Liver (tissue), 9 donors: ENCODE results near the gene SPACDR. TPM values are rescaled to one million over a fixed set of nuclear protein-coding genes. Genes with fewer than 3 reads are reported as not detected.

Experiments
- DNase-seq: peaks from one replicate; pipeline ENCODE4 v3.0.0-alpha.2; 2017; ENCODE audit warnings: low spot score
- H3K27ac ChIP-seq, 2 donors: one replicate each; pipeline ENCODE4 v1.7.0; 2013; ENCODE audit warnings: inconsistent platforms in 2 of 2, low read length in 2 of 2, control low read depth in 1 of 2, low read depth in 1 of 2, mild to moderate bottlenecking in 1 of 2
- H3K27me3 ChIP-seq, 4 donors: one replicate each; pipeline versions ENCODE4 v1.6.1 to v1.7.0; 2013; ENCODE audit warnings: low read length in 3 of 4, inconsistent platforms in 1 of 4, mild to moderate bottlenecking in 1 of 4, moderate library complexity in 1 of 4; ENCODE audit not compliant: control insufficient read depth in 4 of 4, insufficient read depth in 4 of 4
- H3K36me3 ChIP-seq, 4 donors: one replicate each; pipeline versions ENCODE4 v1.6.1 to v1.7.0; 2013; ENCODE audit warnings: low read length in 3 of 4, mild to moderate bottlenecking in 3 of 4, low read depth in 1 of 4, moderate library complexity in 1 of 4; ENCODE audit not compliant: control insufficient read depth in 4 of 4, insufficient read depth in 3 of 4
- H3K4me1 ChIP-seq, 4 donors: one replicate each; pipeline versions ENCODE4 v1.6.1 to v1.7.0; 2013; ENCODE audit warnings: low read length in 3 of 4, mild to moderate bottlenecking in 3 of 4, moderate library complexity in 1 of 4; ENCODE audit not compliant: control insufficient read depth in 4 of 4, insufficient read depth in 4 of 4
- H3K4me3 ChIP-seq, 3 donors: one replicate each; pipeline versions ENCODE4 v1.6.1 to v1.7.0; 2013; ENCODE audit warnings: low read length in 3 of 3, control low read depth in 1 of 3, low read depth in 1 of 3, mild to moderate bottlenecking in 1 of 3
- H3K9ac ChIP-seq, 2 donors: one replicate each; pipeline ENCODE4 v1.7.0; 2013; ENCODE audit warnings: low read length in 2 of 2, mild to moderate bottlenecking in 2 of 2, moderate library complexity in 2 of 2, control low read depth in 1 of 2, low read depth in 1 of 2
- H3K9me3 ChIP-seq, 4 donors: one replicate each; pipeline versions ENCODE4 v1.6.1 to v1.7.0; 2013; ENCODE audit warnings: low read length in 3 of 4; ENCODE audit not compliant: control insufficient read depth in 4 of 4
- ATF3 ChIP-seq: IDR thresholded peaks from 2 replicates; pipeline ENCODE4 v1.6.1; 2016; ENCODE audit warnings: antibody characterized with exemption
- CTCF ChIP-seq: fragments of 150-350 bp; IDR thresholded peaks from 2 replicates; pipeline ENCODE4 v1.5.1; 2017; ENCODE audit warnings: improper control_type of control experiment, low read depth, low read length; ENCODE audit not compliant: missing input control
- EGR1 ChIP-seq, 2 donors: IDR thresholded peaks; 2 replicates each; pipeline ENCODE4 v1.6.1; 2016 to 2018; ENCODE audit warnings: antibody characterized with exemption in 2 of 2, low read depth in 2 of 2
- FOXA1 ChIP-seq: IDR thresholded peaks from 2 replicates; pipeline ENCODE4 v1.6.1; 2016; ENCODE audit warnings: antibody characterized with exemption
- FOXA2 ChIP-seq: IDR thresholded peaks from 2 replicates; pipeline ENCODE4 v1.6.1; 2016; ENCODE audit warnings: antibody characterized with exemption
- GABPA ChIP-seq, 2 donors: IDR thresholded peaks in 1 of 2; conservative IDR thresholded peaks in 1 of 2; 2 replicates each; pipeline ENCODE4 v1.6.1; 2016; ENCODE audit warnings: antibody characterized with exemption in 2 of 2, mild to moderate bottlenecking in 1 of 2, moderate library complexity in 1 of 2
- HNF4A ChIP-seq, 2 donors: conservative IDR thresholded peaks; 2 replicates each; pipeline ENCODE4 v1.6.1; 2016; ENCODE audit warnings: antibody characterized with exemption in 2 of 2, mild to moderate bottlenecking in 2 of 2
- HNF4G ChIP-seq: IDR thresholded peaks from 2 replicates; pipeline ENCODE4 v1.6.1; 2016; ENCODE audit warnings: antibody characterized with exemption
- JUND ChIP-seq, 2 donors: IDR thresholded peaks; 2 replicates each; pipeline ENCODE4 v1.6.1; 2016; ENCODE audit warnings: antibody characterized with exemption in 2 of 2
- MAX ChIP-seq: IDR thresholded peaks from 2 replicates; pipeline ENCODE4 v1.6.1; 2016; ENCODE audit warnings: antibody characterized with exemption
- NR2F2 ChIP-seq: IDR thresholded peaks from 2 replicates; pipeline ENCODE4 v1.6.1; 2016; ENCODE audit warnings: antibody characterized with exemption
- RAD21 ChIP-seq, 2 donors: IDR thresholded peaks; 2 replicates each; pipeline ENCODE4 v1.6.1; 2016; ENCODE audit warnings: antibody characterized with exemption in 2 of 2, mild to moderate bottlenecking in 2 of 2
- RXRA ChIP-seq, 2 donors: IDR thresholded peaks; 2 replicates each; pipeline ENCODE4 v1.6.1; 2017 to 2018; ENCODE audit warnings: antibody characterized with exemption in 2 of 2, mild to moderate bottlenecking in 1 of 2
- SP1 ChIP-seq: IDR thresholded peaks from 2 replicates; pipeline ENCODE4 v1.6.1; 2018; ENCODE audit warnings: antibody characterized with exemption, mild to moderate bottlenecking
- TAF1 ChIP-seq: conservative IDR thresholded peaks from 2 replicates; pipeline ENCODE4 v1.6.1; 2016; ENCODE audit warnings: antibody characterized with exemption, mild to moderate bottlenecking
- YY1 ChIP-seq: IDR thresholded peaks from 2 replicates; pipeline ENCODE4 v1.6.1; 2016; ENCODE audit warnings: antibody characterized with exemption, mild to moderate bottlenecking
- WGBS: extraction: QIAGEN DNeasy Blood & Tissue Kit; methylation state at CpG from one replicate; pipeline ENCODE4 v1.1.7; 2013; 5-methylcytosine and 5-hydroxymethylcytosine counted together
- polyA plus RNA-seq, 2 donors: library from polyadenylated mRNA; stranded (reverse) in 1 of 2; unstranded in 1 of 2; fragments of 200-250 nt in 1 of 2; fragments of >200 nt in 1 of 2; fragmentation: Nextera tagmentation in 1 of 2; extraction: Ambion mirVana in 1 of 2; gene quantifications; one replicate each; pipeline versions ENCODE4 v1.2.1 to v1.2.3, GENCODE V29; 2013 to 2015
- total RNA-seq, 2 donors: library from RNA; depleted of rRNA; stranded (reverse); fragments of >200 nt; gene quantifications; one replicate each; pipeline ENCODE4 v1.2.3, GENCODE V29; 2014
- TF ChIP-seq, protein P1 (sequence below): IDR thresholded peaks from 2 replicates; pipeline ENCODE4 v1.6.1; 2016; ENCODE audit warnings: antibody characterized with exemption
- TF ChIP-seq, protein P2 (sequence below): IDR thresholded peaks from 2 replicates; pipeline ENCODE4 v1.6.1; 2016; ENCODE audit warnings: antibody characterized with exemption, mild to moderate bottlenecking
- donor health status: healthy.
- donor health status: healthy.
- donor health status: healthy.
- donor health status: healthy.
- donor health status: healthy.

Gene SPACDR
- total and polyA plus RNA-seq, 4 donors, result 0.06 to 0.33 (median 0.17) TPM; not detected in 1

- Histone ChIP-seq H3K27ac (peak within 1 kb of the TSS; percentile 100), H3K36me3 (peaks cover 4 to 5% (median 5%) of the 10 kb centered on the region in 4 donors), H3K4me1 (peaks cover 12 to 27% (median 18%) of the 10 kb centered on the region in 4 donors), H3K9ac (peak within 1 kb of the TSS; percentile 93 to 99), H3K27me3 (no peaks in the 10 kb centered on the region), H3K9me3 (no peaks in the 10 kb centered on the region), H3K4me3 (peak within 1 kb of the TSS; percentile 74 to 90 (median 87))
- TF ChIP-seq, protein P1, sequence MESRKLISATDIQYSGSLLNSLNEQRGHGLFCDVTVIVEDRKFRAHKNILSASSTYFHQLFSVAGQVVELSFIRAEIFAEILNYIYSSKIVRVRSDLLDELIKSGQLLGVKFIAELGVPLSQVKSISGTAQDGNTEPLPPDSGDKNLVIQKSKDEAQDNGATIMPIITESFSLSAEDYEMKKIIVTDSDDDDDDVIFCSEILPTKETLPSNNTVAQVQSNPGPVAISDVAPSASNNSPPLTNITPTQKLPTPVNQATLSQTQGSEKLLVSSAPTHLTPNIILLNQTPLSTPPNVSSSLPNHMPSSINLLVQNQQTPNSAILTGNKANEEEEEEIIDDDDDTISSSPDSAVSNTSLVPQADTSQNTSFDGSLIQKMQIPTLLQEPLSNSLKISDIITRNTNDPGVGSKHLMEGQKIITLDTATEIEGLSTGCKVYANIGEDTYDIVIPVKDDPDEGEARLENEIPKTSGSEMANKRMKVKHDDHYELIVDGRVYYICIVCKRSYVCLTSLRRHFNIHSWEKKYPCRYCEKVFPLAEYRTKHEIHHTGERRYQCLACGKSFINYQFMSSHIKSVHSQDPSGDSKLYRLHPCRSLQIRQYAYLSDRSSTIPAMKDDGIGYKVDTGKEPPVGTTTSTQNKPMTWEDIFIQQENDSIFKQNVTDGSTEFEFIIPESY, result no peak
- TF ChIP-seq FOXA2 (peak; percentile 7), RAD21 (IDR thresholded peaks at IDR 0.05) (peak in 1 of 2 donors; percentile 12), ATF3 (no peak), SP1 (peak; percentile 84), MAX (peak; percentile 100), EGR1 (IDR thresholded peaks at IDR 0.05; ENCODE audit: low read depth in 2 of 2) (peak; percentile 87 to 92), GABPA (IDR thresholded peaks at IDR 0.05 in 1 of 2, conservative IDR thresholded peaks at IDR 0.05 in 1 of 2) (peak; percentile 30 to 80), CTCF (no peak), YY1 (peak; percentile 98), RXRA (IDR thresholded peaks at IDR 0.05) (peak in 1 of 2 donors; percentile 11), TAF1 (peak; percentile 96), HNF4A (conservative IDR thresholded peaks at IDR 0.05) (peak in 1 of 2 donors; percentile 23), FOXA1 (no peak), NR2F2 (no peak), HNF4G (no peak), JUND (IDR thresholded peaks at IDR 0.05) (no peak)
- TF ChIP-seq, protein P2, sequence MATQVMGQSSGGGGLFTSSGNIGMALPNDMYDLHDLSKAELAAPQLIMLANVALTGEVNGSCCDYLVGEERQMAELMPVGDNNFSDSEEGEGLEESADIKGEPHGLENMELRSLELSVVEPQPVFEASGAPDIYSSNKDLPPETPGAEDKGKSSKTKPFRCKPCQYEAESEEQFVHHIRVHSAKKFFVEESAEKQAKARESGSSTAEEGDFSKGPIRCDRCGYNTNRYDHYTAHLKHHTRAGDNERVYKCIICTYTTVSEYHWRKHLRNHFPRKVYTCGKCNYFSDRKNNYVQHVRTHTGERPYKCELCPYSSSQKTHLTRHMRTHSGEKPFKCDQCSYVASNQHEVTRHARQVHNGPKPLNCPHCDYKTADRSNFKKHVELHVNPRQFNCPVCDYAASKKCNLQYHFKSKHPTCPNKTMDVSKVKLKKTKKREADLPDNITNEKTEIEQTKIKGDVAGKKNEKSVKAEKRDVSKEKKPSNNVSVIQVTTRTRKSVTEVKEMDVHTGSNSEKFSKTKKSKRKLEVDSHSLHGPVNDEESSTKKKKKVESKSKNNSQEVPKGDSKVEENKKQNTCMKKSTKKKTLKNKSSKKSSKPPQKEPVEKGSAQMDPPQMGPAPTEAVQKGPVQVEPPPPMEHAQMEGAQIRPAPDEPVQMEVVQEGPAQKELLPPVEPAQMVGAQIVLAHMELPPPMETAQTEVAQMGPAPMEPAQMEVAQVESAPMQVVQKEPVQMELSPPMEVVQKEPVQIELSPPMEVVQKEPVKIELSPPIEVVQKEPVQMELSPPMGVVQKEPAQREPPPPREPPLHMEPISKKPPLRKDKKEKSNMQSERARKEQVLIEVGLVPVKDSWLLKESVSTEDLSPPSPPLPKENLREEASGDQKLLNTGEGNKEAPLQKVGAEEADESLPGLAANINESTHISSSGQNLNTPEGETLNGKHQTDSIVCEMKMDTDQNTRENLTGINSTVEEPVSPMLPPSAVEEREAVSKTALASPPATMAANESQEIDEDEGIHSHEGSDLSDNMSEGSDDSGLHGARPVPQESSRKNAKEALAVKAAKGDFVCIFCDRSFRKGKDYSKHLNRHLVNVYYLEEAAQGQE, result peak; percentile 94
- under 1% methylated on average over 66 of the region's 66 CpGs for WGBS
- peak; percentile 93 for DNase-seq
Measured at GRCh38 chr7:100428199-100428966, 35.7 kb downstream of the SPACDR start, which contains the start of gene ZCWPW1. Gene ZCWPW1, minus strand, starts transcription at chr7:100428703. Its CDS starts 8,054 bp downstream, at chr7:100420649.
